Naive B cell (primary cell): Measurements from ENCODE around the gene ACADL. TPM values are rescaled to one million over a fixed set of nuclear protein-coding genes. Genes with fewer than 3 reads are reported as not detected.

Source experiments
- ATAC-seq, 2 donors: fragments of 150-1000 bp; cut with Tn5 transposase; 2 replicates each; pipeline ENCODE4 v1.10.0; 2021; ENCODE audit warnings: low read depth in 2 of 2, mild to moderate bottlenecking in 2 of 2, moderate library complexity in 2 of 2
- DNase-seq: peaks from one replicate; pipeline ENCODE4 v3.0.0; 2022
- H3K27ac Mint-ChIP-seq, 6 donors: one replicate each; pipeline ENCODE4 v1.8.0; 2020 to 2022; ENCODE audit warnings: mild to moderate bottlenecking in 6 of 6, mixed read lengths in 6 of 6, moderate library complexity in 5 of 6, inconsistent platforms in 2 of 6
- H3K27me3 Mint-ChIP-seq, 3 donors: one replicate each; pipeline ENCODE4 v1.8.0; 2021 to 2022; ENCODE audit warnings: mixed read lengths in 3 of 3, mild to moderate bottlenecking in 1 of 3
- H3K36me3 Mint-ChIP-seq, 2 donors: one replicate each; pipeline ENCODE4 v1.8.0; 2020 to 2022; ENCODE audit warnings: mixed read lengths in 2 of 2, inconsistent platforms in 1 of 2, mild to moderate bottlenecking in 1 of 2
- H3K4me1 Mint-ChIP-seq, 3 donors: one replicate each; pipeline ENCODE4 v1.8.0; 2020 to 2022; ENCODE audit warnings: mixed read lengths in 3 of 3, inconsistent platforms in 1 of 3, mild to moderate bottlenecking in 1 of 3, moderate library complexity in 1 of 3
- H3K4me3 Mint-ChIP-seq, 8 donors: one replicate each; pipeline ENCODE4 v1.8.0; 2020 to 2022; ENCODE audit warnings: mild to moderate bottlenecking in 8 of 8, mixed read lengths in 8 of 8, moderate library complexity in 8 of 8, inconsistent platforms in 2 of 8
- H3K9me3 Mint-ChIP-seq, 7 donors: one replicate each; pipeline ENCODE4 v1.8.0; 2020 to 2022; ENCODE audit warnings: mixed read lengths in 7 of 7, mild to moderate bottlenecking in 5 of 7, inconsistent platforms in 2 of 7, moderate library complexity in 1 of 7
- polyA plus RNA-seq, 6 donors: library from polyadenylated mRNA; unstranded; fragments of 300-500 nt; fragmentation: Illumina TruSeq; gene quantifications; one replicate each; pipeline ENCODE4 v1.2.3, GENCODE V29; 2021; ENCODE audit warnings: low read depth in 6 of 6

ACADL gene
- polyA plus RNA-seq: not detected

DNA sequence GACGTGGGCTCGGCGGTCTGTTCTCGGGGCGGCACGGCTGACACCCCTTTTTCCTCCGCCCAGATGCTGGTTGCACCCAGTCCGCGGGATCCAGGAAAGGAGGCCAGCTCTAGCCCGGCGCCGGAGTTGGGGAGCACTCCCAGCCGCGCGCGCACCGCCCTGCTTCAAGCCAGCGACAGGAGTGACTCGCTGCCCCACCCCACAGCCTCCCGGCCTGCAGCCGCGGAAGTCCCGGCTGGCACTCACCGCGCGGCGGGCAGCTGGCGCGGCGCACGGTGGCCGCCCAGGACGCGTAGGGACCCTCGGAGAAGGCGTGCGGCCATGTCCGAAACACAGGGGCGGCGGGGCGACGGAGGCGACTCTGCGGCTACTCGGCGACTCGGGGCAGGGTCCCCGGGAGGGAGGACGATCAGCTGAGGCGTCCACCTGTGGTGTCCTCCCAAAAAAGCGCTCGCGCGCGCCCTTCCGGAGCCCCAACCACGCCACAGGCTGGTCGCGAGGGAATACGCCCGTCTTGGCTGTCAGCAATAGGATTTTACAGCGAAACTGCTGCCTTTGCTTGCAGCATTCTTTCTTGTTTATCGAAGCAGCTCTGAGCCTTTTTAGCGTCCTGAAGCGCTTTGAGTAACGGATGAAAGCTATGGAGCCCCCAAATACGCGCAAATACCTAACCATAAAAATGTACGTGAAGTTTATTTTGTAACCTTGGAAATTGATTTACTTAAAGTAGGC lies at the start of gene ACADL:
TSS of gene ACADL (minus strand) at position 507 of the 732 bp plus-strand sequence. CDS start at position 323, 184 bp downstream.
- DNase-seq: no peak
- Mint-ChIP-seq H3K4me1 (peaks cover 0 to 10% (median 5%) of the 10 kb centered on the region in 3 donors), H3K36me3 (peaks cover 0 to 3% of the 10 kb centered on the region in 2 donors), H3K4me3 (peak within 1 kb of the TSS in 5 of 8 donors; percentile 6 to 65 (median 49)), H3K27ac (no peak within 1 kb of the TSS), H3K9me3 (peaks cover 0 to 4% (median 0%) of the 10 kb centered on the region in 7 donors), H3K27me3 (peaks cover 42 to 50% (median 49%) of the 10 kb centered on the region in 3 donors)
- ATAC-seq: no peak

DNA sequence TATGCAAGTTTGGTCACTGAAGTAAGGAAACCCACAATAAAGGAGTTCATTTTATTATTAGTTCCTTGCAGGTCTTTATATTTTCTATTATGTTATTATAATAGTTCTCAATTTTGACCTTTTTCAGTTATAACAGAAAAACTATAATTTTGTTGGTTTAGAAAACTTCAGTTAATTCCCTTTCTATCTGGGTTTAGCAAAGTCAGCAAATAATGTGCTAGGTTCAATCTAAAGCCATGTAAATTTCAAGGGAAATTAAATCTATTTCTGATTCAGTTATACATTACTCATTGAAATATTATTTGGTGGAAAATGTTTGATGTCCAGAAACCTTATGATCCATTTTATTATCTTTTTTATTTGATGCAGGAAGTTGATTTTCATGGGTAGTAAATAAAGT lies 46.1 kb upstream of the ACADL start:
- ATAC-seq: no peak
- Mint-ChIP-seq H3K9me3 (peaks cover 0 to 5% (median 0%) of the 10 kb centered on the region in 7 donors), H3K4me3 (no peak overlapping the region), H3K36me3 (no peaks in the 10 kb centered on the region), H3K27me3 (peaks cover 0 to 14% (median 0%) of the 10 kb centered on the region in 3 donors), H3K27ac (no peak overlapping the region), H3K4me1 (no peaks in the 10 kb centered on the region)
- no peak for DNase-seq

DNA sequence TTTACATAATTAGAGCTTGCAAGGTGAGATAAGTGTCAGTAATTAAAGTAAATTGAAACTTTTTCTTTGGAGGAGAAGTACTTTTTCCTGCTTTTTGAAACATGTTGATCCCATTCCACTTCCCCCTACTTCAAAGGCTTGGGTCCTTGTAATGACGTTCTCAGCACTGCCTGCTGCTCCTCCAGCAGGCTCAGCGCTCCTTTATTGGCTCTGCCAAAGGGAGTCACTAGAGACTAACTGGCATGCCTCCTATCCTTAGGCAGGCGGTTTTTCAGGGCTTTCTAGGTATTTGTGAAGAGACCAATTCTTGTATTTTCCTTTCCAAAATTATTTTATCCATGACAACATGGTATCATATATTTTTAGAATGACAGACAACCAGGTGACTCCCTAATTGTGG lies 43.9 kb upstream of the ACADL start:
- H3K9me3 Mint-ChIP-seq: peaks cover 0 to 5% (median 0%) of the 10 kb centered on the region in 7 donors
- DNase-seq (no peak), ATAC-seq (no peak)
- H3K27me3 Mint-ChIP-seq: peaks cover 0 to 20% (median 0%) of the 10 kb centered on the region in 3 donors
- H3K4me1 Mint-ChIP-seq: no peaks in the 10 kb centered on the region
- no peaks in the 10 kb centered on the region for H3K36me3 Mint-ChIP-seq
- no peak overlapping the region for H3K27ac Mint-ChIP-seq
- no peak overlapping the region for H3K4me3 Mint-ChIP-seq

DNA sequence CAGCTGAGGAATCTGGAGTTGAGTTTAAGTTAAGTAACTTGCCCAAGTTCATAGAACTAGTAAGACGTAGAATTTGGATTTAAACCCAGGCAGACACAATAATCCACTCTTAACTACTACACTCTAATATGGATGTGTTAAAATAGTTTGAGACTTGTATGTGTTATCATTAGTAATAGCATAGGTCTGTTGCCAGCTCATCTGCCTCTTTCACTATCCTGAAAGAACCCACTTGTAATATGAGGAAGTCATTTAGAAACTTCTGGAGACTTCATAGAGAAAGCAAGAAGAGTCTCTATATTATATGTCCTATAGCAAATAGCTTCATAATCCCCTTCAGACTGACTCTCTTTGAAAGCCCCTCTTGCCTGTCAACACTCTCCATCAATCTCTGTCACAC lies 43.0 kb upstream of the ACADL start:
- Mint-ChIP-seq H3K36me3 (no peaks in the 10 kb centered on the region), H3K27ac (no peak overlapping the region), H3K27me3 (peaks cover 0 to 20% (median 0%) of the 10 kb centered on the region in 3 donors), H3K4me3 (no peak overlapping the region), H3K4me1 (no peaks in the 10 kb centered on the region), H3K9me3 (no peaks in the 10 kb centered on the region)
- ATAC-seq (no peak), DNase-seq (no peak)

DNA sequence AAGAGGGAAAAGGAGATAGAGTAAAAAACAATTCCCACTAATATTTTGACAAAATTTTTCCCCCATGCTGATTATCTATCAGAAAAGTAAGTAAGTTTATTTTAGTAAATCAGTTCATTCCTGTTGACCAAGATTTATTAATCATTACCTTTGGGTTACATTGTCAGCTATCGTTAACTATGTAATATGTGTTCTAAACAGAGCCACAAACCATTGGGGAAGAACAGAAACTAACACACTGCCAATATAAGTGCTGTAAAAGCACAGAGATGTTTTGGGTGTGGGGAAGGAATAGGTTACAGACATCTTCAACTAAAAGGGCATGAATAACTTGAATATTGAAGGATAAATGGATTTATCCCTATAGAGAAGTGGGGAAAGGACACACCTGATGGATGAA lies 42.5 kb upstream of the ACADL start:
- H3K9me3 Mint-ChIP-seq: no peaks in the 10 kb centered on the region
- H3K27ac Mint-ChIP-seq: no peak overlapping the region
- no peak for ATAC-seq
- H3K4me3 Mint-ChIP-seq: no peak overlapping the region
- peaks cover 0 to 20% (median 0%) of the 10 kb centered on the region in 3 donors for H3K27me3 Mint-ChIP-seq
- H3K4me1 Mint-ChIP-seq: no peaks in the 10 kb centered on the region
- DNase-seq: no peak
- H3K36me3 Mint-ChIP-seq: no peaks in the 10 kb centered on the region

DNA sequence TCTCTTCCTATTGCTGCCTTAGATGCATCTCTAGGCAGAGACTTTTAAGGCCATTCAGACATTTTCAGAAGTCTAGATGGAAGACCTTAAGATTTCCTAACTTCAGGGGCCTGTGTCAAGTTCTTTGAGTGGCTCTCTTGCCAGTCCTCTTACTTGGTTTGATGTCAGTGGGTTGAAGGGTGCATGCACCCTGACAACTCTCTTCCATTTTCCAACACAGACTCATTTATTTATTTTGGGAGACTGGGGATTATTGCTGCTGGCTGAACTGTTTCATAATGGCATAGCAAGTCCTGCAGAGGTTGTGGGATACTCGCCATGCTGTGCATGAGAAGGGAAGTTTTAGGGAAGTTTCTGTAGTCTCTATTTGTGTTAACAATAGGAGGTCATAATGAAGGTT lies 39.0 kb upstream of the ACADL start:
- ATAC-seq: no peak
- H3K27ac Mint-ChIP-seq: no peak overlapping the region
- peaks cover 0 to 20% (median 0%) of the 10 kb centered on the region in 3 donors for H3K27me3 Mint-ChIP-seq
- DNase-seq: no peak
- no peaks in the 10 kb centered on the region for H3K9me3 Mint-ChIP-seq
- no peak overlapping the region for H3K4me3 Mint-ChIP-seq
- no peaks in the 10 kb centered on the region for H3K36me3 Mint-ChIP-seq
- H3K4me1 Mint-ChIP-seq: no peaks in the 10 kb centered on the region

DNA sequence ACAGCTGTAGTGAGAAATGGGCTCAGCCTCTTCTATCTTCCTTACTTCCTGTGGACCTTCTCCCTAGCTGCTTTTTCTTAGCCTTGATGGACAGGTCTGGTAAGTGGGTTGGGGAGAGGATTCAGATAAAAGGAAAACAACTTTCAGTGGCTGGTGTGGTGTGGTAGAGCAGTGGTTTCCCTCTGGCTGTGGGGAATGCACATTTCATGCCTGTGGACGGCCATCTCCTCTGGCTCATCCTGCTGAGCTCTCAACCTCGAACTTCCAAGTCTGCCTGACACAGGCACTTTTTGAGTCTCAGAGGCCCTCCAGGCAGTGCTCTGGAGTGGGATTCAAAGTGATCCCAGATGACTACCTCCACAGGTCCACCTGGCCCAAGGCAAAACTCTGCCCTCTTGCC lies 38.6 kb upstream of the ACADL start:
- Mint-ChIP-seq H3K4me3 (no peak overlapping the region), H3K9me3 (no peaks in the 10 kb centered on the region), H3K27me3 (peaks cover 0 to 16% (median 0%) of the 10 kb centered on the region in 3 donors), H3K4me1 (no peaks in the 10 kb centered on the region), H3K36me3 (no peaks in the 10 kb centered on the region), H3K27ac (no peak overlapping the region)
- ATAC-seq: no peak
- no peak for DNase-seq

DNA sequence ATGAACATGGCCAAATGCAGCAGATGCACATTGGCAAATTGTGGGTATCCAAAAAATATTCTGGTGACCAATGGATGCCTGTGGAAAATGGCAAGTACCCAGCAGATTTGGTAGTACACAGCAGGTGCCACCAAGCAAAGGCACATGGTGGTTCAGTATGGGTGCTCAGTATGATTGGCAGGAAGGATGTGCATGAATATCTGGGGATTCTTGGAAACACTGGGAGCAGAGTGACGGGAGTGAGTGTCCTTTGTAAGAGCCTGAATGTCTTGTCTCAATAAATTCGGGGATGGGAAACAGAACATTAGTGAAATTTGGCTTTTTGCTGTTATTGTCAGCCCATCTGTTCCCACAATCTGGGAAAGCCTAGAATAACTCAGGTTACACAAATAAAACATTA lies 36.8 kb upstream of the ACADL start:
- peaks cover 0 to 16% (median 0%) of the 10 kb centered on the region in 3 donors for H3K27me3 Mint-ChIP-seq

DNA sequence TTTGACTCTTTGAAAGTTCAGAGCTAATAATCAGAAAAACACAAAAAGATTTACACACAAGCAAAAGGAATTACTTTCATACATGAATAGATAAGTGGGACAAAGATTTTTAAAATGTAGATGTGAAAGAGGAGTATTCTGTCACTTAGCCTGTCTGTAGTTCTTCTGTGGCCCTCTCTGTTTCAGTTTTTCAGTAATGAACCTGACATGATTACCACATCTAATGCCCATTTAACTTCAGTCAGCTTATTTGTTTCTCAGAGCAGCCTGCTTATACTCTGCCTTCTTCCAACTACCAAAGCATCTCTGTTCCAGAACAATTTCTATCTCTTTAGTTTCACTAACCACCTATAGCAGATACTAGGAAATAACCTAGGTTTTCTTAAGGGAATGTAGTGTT lies 34.4 kb upstream of the ACADL start:
- ATAC-seq (no peak), DNase-seq (no peak)

More for the DNA sequence above, 36.8 kb upstream of the ACADL start:
- no peak for ATAC-seq
- Mint-ChIP-seq H3K36me3 (no peaks in the 10 kb centered on the region), H3K9me3 (peaks cover 0 to 2% (median 0%) of the 10 kb centered on the region in 7 donors), H3K4me1 (no peaks in the 10 kb centered on the region), H3K27ac (no peak overlapping the region), H3K4me3 (no peak overlapping the region)
- DNase-seq: no peak

DNA sequence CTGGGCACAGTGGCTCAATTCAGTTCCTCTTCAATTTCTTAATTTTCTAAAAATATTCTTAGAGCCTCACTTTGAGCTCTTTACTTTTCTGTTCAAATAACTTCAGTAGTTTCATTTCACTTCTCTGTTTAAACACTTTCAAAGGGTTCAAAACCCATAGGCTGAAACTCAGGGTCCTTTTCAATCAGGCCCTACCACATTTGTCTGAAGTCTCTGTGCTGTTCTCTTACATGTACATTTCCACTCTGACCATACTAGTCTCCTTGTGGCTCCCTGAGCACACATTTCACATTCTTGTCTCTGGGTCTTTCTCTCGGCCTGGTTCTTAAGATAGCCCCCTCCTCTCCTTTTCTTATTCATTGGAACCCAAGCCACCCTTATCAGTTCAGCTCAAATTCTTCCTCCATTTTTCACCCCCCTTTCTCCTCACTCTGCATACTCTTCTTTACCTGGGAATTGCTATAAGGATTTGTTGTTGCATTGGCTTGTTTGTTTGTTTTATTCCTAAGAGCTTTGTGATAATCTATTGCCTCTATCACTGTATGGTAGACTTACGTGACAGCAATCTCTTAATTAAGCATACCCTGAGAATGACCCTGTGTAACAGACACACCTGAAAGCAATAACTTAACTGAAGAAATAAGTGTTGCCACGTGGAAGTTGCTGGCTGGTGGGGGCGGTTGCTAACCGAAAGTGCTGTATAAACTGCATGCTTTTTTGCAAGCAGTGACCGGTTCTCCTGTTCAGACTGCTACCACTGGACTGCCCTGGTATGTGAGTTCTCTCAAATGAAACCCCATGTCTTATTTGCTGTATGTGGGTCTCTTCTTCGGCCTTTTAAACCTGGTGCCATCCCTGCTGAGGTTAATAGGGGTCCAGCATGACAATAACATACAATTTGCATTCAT lies 27.7 kb upstream of the ACADL start:
- Mint-ChIP-seq H3K36me3 (no peaks in the 10 kb centered on the region), H3K4me1 (no peaks in the 10 kb centered on the region), H3K9me3 (peaks cover 0 to 3% (median 0%) of the 10 kb centered on the region in 7 donors), H3K4me3 (no peak overlapping the region), H3K27ac (peak overlapping the region in 1 of 6 donors; percentile 1), H3K27me3 (peaks cover 0 to 4% (median 0%) of the 10 kb centered on the region in 3 donors)
- DNase-seq (no peak), ATAC-seq (no peak)

More for the DNA sequence above, 34.4 kb upstream of the ACADL start:
- H3K27ac Mint-ChIP-seq: no peak overlapping the region
- peaks cover 0 to 3% (median 0%) of the 10 kb centered on the region in 7 donors for H3K9me3 Mint-ChIP-seq
- H3K4me1 Mint-ChIP-seq: no peaks in the 10 kb centered on the region
- no peaks in the 10 kb centered on the region for H3K36me3 Mint-ChIP-seq
- no peak overlapping the region for H3K4me3 Mint-ChIP-seq
- H3K27me3 Mint-ChIP-seq: peaks cover 0 to 9% (median 0%) of the 10 kb centered on the region in 3 donors

DNA sequence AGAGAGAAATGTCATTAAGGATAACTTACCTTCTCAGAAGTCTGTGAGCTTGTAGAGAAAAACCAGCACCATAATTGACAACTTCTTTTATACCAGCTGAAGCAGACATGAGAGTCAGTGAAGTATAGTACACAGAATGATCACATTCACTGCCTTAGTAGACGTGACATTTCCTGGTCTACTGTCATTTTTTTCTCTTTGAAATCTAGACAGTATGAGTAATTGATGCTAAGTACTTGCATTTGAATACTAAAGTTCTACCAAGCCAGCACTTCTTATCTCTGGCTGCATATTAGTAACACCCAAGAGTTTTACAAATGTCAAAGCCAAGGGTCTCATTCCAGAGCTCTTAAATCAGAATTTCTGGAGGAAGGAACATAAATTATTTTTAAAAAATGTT lies 25.4 kb upstream of the ACADL start:
- DNase-seq (no peak), ATAC-seq (no peak)
- Mint-ChIP-seq H3K9me3 (peaks cover 0 to 3% (median 0%) of the 10 kb centered on the region in 7 donors), H3K27me3 (peaks cover 0 to 4% (median 0%) of the 10 kb centered on the region in 3 donors), H3K27ac (no peak overlapping the region), H3K4me3 (no peak overlapping the region), H3K4me1 (no peaks in the 10 kb centered on the region), H3K36me3 (no peaks in the 10 kb centered on the region)

DNA sequence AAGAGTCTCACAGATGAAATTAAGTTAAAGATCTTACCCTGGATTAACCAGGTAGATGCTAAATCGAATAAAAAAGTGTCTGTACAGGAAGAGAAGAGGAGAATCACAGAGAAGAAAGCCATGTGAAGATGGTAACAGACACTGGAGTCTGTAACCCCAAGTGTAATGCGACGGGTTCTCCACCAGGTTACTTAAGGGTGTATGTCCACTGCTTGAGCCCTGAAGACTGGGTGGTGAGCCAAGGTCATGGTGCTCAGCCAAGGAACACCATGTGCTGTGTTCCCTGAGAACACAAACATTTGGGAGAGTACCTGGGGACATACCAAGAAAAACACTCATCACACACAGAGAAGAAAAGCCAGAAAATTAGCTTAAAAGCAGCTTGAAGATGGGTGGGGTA lies 8.2 kb upstream of the ACADL start:
- H3K36me3 Mint-ChIP-seq: no peaks in the 10 kb centered on the region
- peaks cover 19 to 36% (median 27%) of the 10 kb centered on the region in 3 donors for H3K27me3 Mint-ChIP-seq
- no peak overlapping the region for H3K27ac Mint-ChIP-seq
- DNase-seq (no peak), ATAC-seq (no peak)
- no peak overlapping the region for H3K4me3 Mint-ChIP-seq
- no peaks in the 10 kb centered on the region for H3K4me1 Mint-ChIP-seq
- H3K9me3 Mint-ChIP-seq: no peaks in the 10 kb centered on the region

DNA sequence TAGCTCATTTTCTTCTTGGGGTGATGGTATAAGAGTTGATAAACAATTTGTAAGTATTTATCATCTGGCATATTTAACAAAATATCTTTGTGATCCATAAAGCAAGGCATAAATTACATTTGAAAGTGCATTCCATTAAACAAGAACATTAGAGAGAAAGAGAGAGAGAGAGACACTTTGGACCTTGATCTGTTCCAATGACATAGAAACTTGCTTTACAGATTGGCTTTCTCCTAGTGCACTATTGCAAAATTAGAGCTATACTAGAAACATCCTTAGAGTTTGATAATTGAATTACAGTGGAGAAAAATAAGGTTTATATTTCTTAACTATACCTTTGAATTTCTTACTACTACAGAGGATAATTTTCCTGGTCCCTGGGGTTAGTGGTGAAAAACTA lies 5.7 kb upstream of the ACADL start:
- no peak for DNase-seq
- Mint-ChIP-seq H3K9me3 (no peaks in the 10 kb centered on the region), H3K27me3 (peaks cover 28 to 32% (median 30%) of the 10 kb centered on the region in 3 donors), H3K4me3 (no peak overlapping the region), H3K36me3 (no peaks in the 10 kb centered on the region), H3K4me1 (no peaks in the 10 kb centered on the region), H3K27ac (no peak overlapping the region)
- ATAC-seq: no peak
